ENCODE measurements around the gene RBM25.
A peak's percentile ranks its signal among the peaks of the same experiment; 100 is the strongest.

RBM25 gene

DNA sequence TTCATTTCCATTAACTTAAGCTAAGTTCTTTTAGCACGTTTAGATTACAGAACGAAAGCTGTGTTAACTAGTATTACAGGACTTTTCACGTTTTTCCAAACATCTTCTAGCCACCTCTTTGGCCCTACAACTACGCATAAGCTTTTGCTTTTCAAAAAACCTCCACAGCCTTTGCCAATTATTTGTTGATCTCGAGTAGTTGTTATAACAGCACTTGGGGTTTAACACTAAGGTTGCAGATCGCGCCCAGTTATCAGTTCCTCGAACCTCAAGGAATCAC lies 450 bp upstream of the RBM25 start:
- no peak overlapping the region for H3K27ac Mint-ChIP-seq
- peaks cover 16% of the 10 kb centered on the region for H3K4me1 Mint-ChIP-seq
- no peak overlapping the region for H3K4me3 Mint-ChIP-seq
- peaks cover 34% of the 10 kb centered on the region for H3K36me3 Mint-ChIP-seq
- ATAC-seq: no peak
- no peak for DNase-seq (ENCODE audit: low spot score in 2 of 2)
- H3K9me3 Mint-ChIP-seq: no peaks in the 10 kb centered on the region

DNA sequence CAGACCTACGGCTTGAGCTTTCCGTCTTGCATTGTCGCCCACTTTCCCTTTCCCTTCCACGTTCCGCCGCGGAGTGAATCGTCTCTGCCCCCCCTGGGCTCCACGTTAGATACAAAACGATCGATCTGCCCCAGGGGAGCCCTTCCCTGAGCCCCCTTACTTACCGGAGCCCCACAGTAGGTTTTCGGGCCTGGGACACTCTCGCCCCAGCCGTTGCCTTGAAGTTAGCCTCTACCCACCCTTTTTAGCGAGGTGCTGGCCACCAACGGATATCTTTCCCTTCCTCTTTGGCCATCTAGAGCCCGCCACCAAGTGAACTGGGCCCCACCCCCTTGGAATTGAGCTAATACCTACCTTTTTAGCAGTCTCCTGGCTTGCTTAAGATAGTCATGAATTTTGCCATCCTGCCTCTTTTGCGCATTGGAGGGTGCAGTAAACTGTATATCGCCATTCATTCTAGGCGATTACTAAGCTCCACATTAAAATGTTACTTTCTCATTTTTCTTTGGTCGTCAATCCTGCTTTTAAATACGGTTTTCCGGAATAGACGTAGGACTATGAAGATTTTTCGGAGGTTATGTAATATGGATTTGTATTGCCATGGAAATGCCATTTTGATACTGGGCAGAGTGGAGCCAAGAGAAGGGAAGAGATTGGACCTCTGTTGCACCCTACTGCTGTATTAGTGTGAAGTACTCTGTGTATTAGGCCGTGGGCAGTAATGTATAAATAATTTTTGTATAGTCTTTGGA lies 764 bp downstream of the RBM25 start:
- Mint-ChIP-seq H3K4me1 (peaks cover 27% of the 10 kb centered on the region), H3K4me3 (no peak overlapping the region), H3K27ac (no peak overlapping the region), H3K9me3 (no peaks in the 10 kb centered on the region), H3K36me3 (peaks cover 46% of the 10 kb centered on the region)
- ATAC-seq (no peak), DNase-seq (ENCODE audit: low spot score in 2 of 2) (peak in 1 of 2 donors; percentile 80)

DNA sequence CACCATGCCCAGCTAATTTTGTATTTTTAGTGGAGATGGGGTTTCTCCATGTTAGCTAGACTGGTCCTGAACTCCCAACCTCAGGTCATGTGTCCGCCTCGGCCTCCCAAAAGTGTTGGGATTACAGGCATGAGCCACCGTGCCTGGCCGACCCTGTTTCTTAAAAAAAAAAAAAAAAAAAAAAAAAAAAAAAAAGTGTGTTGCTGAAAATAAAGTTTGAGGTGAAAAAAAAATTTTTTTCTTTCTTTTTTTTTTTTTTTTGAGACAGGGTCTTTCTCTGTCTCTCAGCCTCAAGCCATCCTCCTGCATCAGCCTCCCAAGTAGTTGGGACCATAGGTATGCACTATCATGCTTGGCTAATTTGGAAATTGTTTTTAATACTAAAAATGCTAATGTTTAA lies 11.3 kb downstream of the RBM25 start:
- ATAC-seq (no peak), DNase-seq (ENCODE audit: low spot score in 2 of 2) (no peak)
- H3K4me1 Mint-ChIP-seq: peaks cover 19% of the 10 kb centered on the region
- no peaks in the 10 kb centered on the region for H3K9me3 Mint-ChIP-seq
- peaks cover 100% of the 10 kb centered on the region for H3K36me3 Mint-ChIP-seq
- H3K4me3 Mint-ChIP-seq: no peak overlapping the region
- no peak overlapping the region for H3K27ac Mint-ChIP-seq

GRCh38 chr14:73091044-73091443 lies 32.7 kb downstream of the RBM25 start:
- no peak for DNase-seq (ENCODE audit: low spot score in 2 of 2)
- Mint-ChIP-seq H3K4me1 (peaks cover 7% of the 10 kb centered on the region), H3K36me3 (peaks cover 100% of the 10 kb centered on the region), H3K9me3 (no peaks in the 10 kb centered on the region), H3K4me3 (no peak overlapping the region), H3K27ac (peak overlapping the region; percentile 53)
- ATAC-seq: no peak

GRCh38 chr14:73097421-73097820 lies 39.1 kb downstream of the RBM25 start:
- ATAC-seq: no peak

DNA sequence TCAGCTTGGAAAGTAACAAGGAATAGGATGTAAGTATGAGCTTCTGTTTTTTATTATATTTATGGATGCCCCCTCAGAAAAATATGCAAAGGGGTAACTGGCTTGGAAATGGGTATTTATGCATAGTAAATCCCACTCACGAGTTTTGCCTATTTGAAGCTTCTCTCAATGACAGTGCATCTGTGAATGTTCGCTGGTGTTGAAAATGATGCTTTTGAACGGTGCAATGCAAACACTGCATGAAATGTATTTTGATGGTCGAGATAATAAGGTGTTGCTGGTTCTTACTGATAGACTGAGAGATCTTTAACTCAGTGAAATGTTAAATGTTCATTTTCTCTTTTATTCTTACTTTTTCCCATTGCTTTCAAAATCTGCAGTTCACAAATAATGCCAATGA lies 42.0 kb downstream of the RBM25 start:
- Mint-ChIP-seq H3K4me3 (no peak overlapping the region), H3K9me3 (no peaks in the 10 kb centered on the region), H3K4me1 (no peaks in the 10 kb centered on the region), H3K36me3 (peaks cover 100% of the 10 kb centered on the region), H3K27ac (no peak overlapping the region)
- DNase-seq (ENCODE audit: low spot score in 2 of 2) (no peak), ATAC-seq (no peak)

More at GRCh38 chr14:73097421-73097820, 39.1 kb downstream of the RBM25 start:
- no peak overlapping the region for H3K27ac Mint-ChIP-seq
- DNase-seq (ENCODE audit: low spot score in 2 of 2): no peak
- peaks cover 100% of the 10 kb centered on the region for H3K36me3 Mint-ChIP-seq
- no peaks in the 10 kb centered on the region for H3K4me1 Mint-ChIP-seq
- no peak overlapping the region for H3K4me3 Mint-ChIP-seq
- H3K9me3 Mint-ChIP-seq: no peaks in the 10 kb centered on the region

- Mint-ChIP-seq H3K9me3 (no peaks in the 10 kb centered on the region), H3K4me1 (no peaks in the 10 kb centered on the region), H3K4me3 (no peak overlapping the region), H3K27ac (peak overlapping the region; percentile 52), H3K36me3 (peaks cover 100% of the 10 kb centered on the region)
- no peak for ATAC-seq
- no peak for DNase-seq (ENCODE audit: low spot score in 2 of 2)
Observed at GRCh38 chr14:73102806-73103497, 44.6 kb downstream of the RBM25 start.

DNA sequence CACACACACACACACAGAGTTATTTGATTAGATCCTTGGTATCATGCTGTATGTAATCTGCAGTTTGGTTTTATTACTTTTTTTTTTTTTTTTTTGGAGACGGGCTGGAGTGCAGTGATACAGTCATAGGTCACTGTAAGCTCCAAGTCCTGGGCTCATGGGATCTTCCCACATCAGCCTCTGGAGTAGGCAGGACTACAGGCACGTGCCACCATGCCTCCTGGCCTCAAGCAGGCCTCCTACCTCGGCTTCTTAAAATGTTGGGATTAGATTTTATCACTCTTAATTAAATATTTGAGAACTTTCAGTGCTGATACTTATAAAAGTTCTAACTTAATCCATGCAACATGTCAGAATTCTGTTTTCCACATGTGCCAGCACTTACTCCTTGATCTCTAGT lies 46.7 kb downstream of the RBM25 start:
- Mint-ChIP-seq H3K4me3 (no peak overlapping the region), H3K27ac (no peak overlapping the region), H3K9me3 (no peaks in the 10 kb centered on the region), H3K4me1 (no peaks in the 10 kb centered on the region), H3K36me3 (peaks cover 100% of the 10 kb centered on the region)
- ATAC-seq (no peak), DNase-seq (ENCODE audit: low spot score in 2 of 2) (no peak)

DNA sequence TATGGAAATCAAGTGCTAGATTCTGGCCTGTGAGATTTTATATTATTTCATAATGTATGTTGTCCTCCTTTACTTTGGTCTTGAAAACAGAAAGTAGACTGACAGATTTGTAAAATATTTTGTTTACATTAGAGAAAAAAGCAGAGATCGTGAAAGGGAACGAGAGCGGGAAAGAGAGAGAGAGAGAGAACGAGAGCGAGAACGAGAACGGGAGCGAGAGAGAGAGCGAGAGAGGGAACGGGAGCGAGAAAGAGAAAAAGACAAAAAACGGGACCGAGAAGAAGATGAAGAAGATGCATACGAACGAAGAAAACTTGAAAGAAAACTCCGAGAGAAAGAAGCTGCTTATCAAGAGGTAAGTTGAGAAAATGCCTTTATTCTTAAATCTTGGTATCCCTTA lies 47.4 kb downstream of the RBM25 start:
- Mint-ChIP-seq H3K4me3 (no peak overlapping the region), H3K4me1 (no peaks in the 10 kb centered on the region), H3K27ac (no peak overlapping the region), H3K9me3 (no peaks in the 10 kb centered on the region), H3K36me3 (peaks cover 100% of the 10 kb centered on the region)
- ATAC-seq (no peak), DNase-seq (ENCODE audit: low spot score in 2 of 2) (no peak)

DNA sequence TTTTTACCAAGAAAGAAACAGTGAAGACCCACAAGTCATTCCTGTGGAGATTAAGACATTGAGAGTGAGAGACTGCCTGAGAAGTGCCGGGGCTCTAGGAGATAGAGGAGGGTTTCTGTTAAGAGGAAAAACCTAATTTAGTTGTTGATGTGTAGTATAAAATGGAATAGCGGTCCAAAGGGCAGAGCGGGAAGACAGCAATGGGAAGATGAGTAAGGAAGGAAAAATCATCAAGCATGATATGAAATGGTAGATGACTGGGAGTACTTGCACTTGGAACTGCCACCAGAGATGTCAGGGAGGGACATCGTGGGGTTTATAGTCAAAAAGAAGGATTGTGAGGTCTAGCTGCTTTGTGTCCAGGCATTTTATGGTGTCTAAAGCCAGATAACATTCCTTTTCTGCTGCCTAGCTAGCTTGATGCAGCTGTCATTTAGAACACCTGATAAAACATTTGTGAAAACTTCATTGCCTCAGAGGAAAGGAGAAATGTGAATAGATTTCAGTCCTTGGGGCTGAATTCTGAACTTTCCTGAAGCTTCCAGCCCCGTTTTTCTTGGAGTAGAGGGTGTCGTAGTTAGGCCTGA lies 57.8 kb downstream of the RBM25 start:
- no peak for ATAC-seq
- no peaks in the 10 kb centered on the region for H3K9me3 Mint-ChIP-seq
- no peak for DNase-seq (ENCODE audit: low spot score in 2 of 2)
- H3K4me3 Mint-ChIP-seq: no peak overlapping the region
- H3K27ac Mint-ChIP-seq: peak overlapping the region; percentile 24
- H3K4me1 Mint-ChIP-seq: peaks cover 8% of the 10 kb centered on the region
- H3K36me3 Mint-ChIP-seq: peaks cover 100% of the 10 kb centered on the region

DNA sequence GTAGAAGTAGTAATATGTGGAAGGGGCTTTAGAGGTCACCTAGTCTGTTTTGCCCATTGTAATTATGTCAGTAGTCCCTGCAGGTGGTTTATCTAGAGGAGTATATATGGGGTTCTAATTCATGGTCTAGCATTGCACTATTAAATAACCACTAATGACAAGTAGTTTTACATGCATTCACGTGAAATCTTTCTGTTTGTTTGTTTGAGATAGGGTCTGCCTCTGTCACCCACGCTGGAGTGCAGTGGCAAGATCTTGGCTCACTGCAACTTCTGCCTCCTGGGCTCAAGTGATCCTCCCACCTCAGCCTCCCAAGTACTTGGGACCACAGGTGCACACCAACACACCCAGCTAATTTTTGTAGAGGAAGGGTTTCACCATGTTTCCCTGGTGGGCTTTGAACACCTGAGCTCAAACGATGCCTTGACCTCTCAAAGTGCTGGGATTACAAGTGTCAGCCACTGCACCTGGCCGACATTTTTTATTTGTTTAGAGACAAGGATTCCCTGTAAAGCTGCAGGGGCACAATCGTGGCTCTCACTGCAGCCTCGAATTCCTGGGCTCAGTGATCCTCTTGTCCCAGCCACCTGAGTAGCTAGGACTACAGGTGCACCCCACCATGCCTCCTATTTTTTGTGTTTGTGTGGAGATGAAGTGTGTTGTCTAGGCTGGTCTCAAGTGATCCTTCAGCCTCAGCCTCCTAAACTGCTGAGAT lies 66.0 kb downstream of the RBM25 start:
- Mint-ChIP-seq H3K36me3 (peaks cover 70% of the 10 kb centered on the region), H3K27ac (no peak overlapping the region), H3K4me3 (no peak overlapping the region), H3K4me1 (no peaks in the 10 kb centered on the region), H3K9me3 (no peaks in the 10 kb centered on the region)
- DNase-seq (ENCODE audit: low spot score in 2 of 2) (no peak), ATAC-seq (no peak)

DNA sequence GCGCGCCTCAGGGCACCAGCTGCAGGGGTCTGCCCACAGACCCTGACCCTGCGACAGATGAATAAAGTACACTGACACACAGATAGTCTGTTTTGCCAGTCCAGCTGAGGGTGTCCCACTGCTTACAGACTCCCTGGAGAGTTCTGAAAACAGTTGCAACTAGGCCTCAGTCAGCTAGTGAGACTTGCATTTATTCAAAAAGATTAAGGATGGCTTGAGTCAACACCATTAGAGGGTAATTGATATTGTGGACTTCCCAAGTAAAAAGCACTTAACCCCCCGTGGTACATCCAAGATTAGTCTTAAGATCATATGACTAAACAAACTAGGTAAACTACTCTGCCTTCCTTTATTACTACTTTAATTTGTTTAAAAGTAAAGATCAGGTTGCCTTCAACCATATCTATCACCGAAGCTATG lies 66.8 kb downstream of the RBM25 start:
- no peak overlapping the region for H3K4me3 Mint-ChIP-seq
- no peaks in the 10 kb centered on the region for H3K9me3 Mint-ChIP-seq
- H3K27ac Mint-ChIP-seq: no peak overlapping the region
- H3K36me3 Mint-ChIP-seq: peaks cover 61% of the 10 kb centered on the region
- DNase-seq (ENCODE audit: low spot score in 2 of 2) (no peak), ATAC-seq (no peak)
- no peaks in the 10 kb centered on the region for H3K4me1 Mint-ChIP-seq

GRCh38 chr14:73125746-73126145 lies 67.4 kb downstream of the RBM25 start:
- H3K4me1 Mint-ChIP-seq: no peaks in the 10 kb centered on the region

GRCh38 chr14:73133795-73134194 lies 75.5 kb downstream of the RBM25 start:
- peaks cover 7% of the 10 kb centered on the region for H3K9me3 Mint-ChIP-seq
- H3K36me3 Mint-ChIP-seq: peaks cover 24% of the 10 kb centered on the region
- no peak overlapping the region for H3K27ac Mint-ChIP-seq
- no peak overlapping the region for H3K4me3 Mint-ChIP-seq
- DNase-seq (ENCODE audit: low spot score in 2 of 2): no peak
- no peak for ATAC-seq
- H3K4me1 Mint-ChIP-seq: peaks cover 22% of the 10 kb centered on the region

More at GRCh38 chr14:73125746-73126145, 67.4 kb downstream of the RBM25 start:
- Mint-ChIP-seq H3K4me3 (no peak overlapping the region), H3K9me3 (no peaks in the 10 kb centered on the region), H3K36me3 (peaks cover 56% of the 10 kb centered on the region), H3K27ac (no peak overlapping the region)
- no peak for DNase-seq (ENCODE audit: low spot score in 2 of 2)
- no peak for ATAC-seq

GRCh38 chr14:73136085-73136386 lies 77.7 kb downstream of the RBM25 start:
- H3K4me1 Mint-ChIP-seq: peaks cover 28% of the 10 kb centered on the region
- DNase-seq (ENCODE audit: low spot score in 2 of 2): no peak
- ATAC-seq: no peak
- H3K9me3 Mint-ChIP-seq: peaks cover 7% of the 10 kb centered on the region
- peak overlapping the region; percentile 99 for H3K27ac Mint-ChIP-seq
- H3K36me3 Mint-ChIP-seq: peaks cover 24% of the 10 kb centered on the region
- H3K4me3 Mint-ChIP-seq: peak overlapping the region; percentile 77
